HEK293T (cell line): ENCODE measurements around the gene IRF7.

ENCODE experiments used
- CTCF ChIA-PET: fragments of 350-600 bp; formaldehyde crosslinking; extraction: SDS; loops from one replicate; lab custom pipeline; 2021; ENCODE audit warnings: antibody characterized with exemption, inconsistent platforms; lab: Yijun Ruan, JAX
- POLR2A ChIA-PET: fragments of 350-600 bp; formaldehyde crosslinking; extraction: SDS; loops from one replicate; lab custom pipeline; 2020; ENCODE audit warnings: antibody characterized with exemption, inconsistent platforms; lab: Yijun Ruan, JAX
- DNase-seq: peaks from one replicate; pipeline ENCODE4 v3.0.0; 2012; ENCODE audit warnings: mixed read lengths; ENCODE audit errors: extremely low spot score
- ARNT ChIP-seq: fragments of 450-650 bp; IDR thresholded peaks from 2 replicates; pipeline ENCODE4 v1.6.1; 2017; ENCODE audit warnings: mild to moderate bottlenecking
- BHLHE40 ChIP-seq: fragments of 450-650 bp; IDR thresholded peaks from 2 replicates; pipeline ENCODE4 v1.6.1; 2016; ENCODE audit warnings: mild to moderate bottlenecking, moderate library complexity, borderline replicate concordance
- CTBP1 ChIP-seq: fragments of 450-650 bp; IDR thresholded peaks from 2 replicates; pipeline ENCODE4 v1.6.1; 2016; ENCODE audit warnings: borderline replicate concordance
- ELF4 ChIP-seq: fragments of 450-650 bp; IDR thresholded peaks from 2 replicates; pipeline ENCODE4 v1.6.1; 2017; ENCODE audit warnings: antibody characterized with exemption
- FOXA1 ChIP-seq: fragments of 450-650 bp; IDR thresholded peaks from 2 replicates; pipeline ENCODE4 v1.6.1; 2016; ENCODE audit warnings: mild to moderate bottlenecking
- FOXK2 ChIP-seq: fragments of 450-650 bp; IDR thresholded peaks from 2 replicates; pipeline ENCODE4 v1.6.1; 2016; ENCODE audit warnings: mild to moderate bottlenecking
- FOXM1 ChIP-seq: fragments of 450-650 bp; IDR thresholded peaks from 2 replicates; pipeline ENCODE4 v1.6.1; 2017; ENCODE audit warnings: mild to moderate bottlenecking, borderline replicate concordance
- HDGF ChIP-seq: fragments of 450-650 bp; IDR thresholded peaks from 2 replicates; pipeline ENCODE4 v1.6.1; 2017; ENCODE audit warnings: antibody characterized with exemption, borderline replicate concordance
- L3MBTL2 ChIP-seq: fragments of 450-650 bp; conservative IDR thresholded peaks from 2 replicates; pipeline ENCODE4 v1.6.1; 2016; ENCODE audit warnings: mild to moderate bottlenecking
- LEF1 ChIP-seq: fragments of 450-650 bp; IDR thresholded peaks from 2 replicates; pipeline ENCODE4 v1.6.1; 2017; ENCODE audit warnings: mild to moderate bottlenecking, borderline replicate concordance
- NFRKB ChIP-seq: fragments of 450-650 bp; IDR thresholded peaks from 2 replicates; pipeline ENCODE4 v1.6.1; 2016; ENCODE audit warnings: mild to moderate bottlenecking, moderate library complexity
- SP1 ChIP-seq: fragments of 450-650 bp; IDR thresholded peaks from 2 replicates; pipeline ENCODE4 v1.6.1; 2017
- SUZ12 ChIP-seq: fragments of 450-650 bp; IDR thresholded peaks from 2 replicates; pipeline ENCODE4 v1.6.1; 2016; ENCODE audit warnings: mild to moderate bottlenecking
- TARDBP ChIP-seq: fragments of 450-650 bp; IDR thresholded peaks from 2 replicates; pipeline ENCODE4 v1.6.1; 2016
- ZNF384 ChIP-seq: fragments of 450-650 bp; IDR thresholded peaks from 2 replicates; pipeline ENCODE4 v1.6.1; 2016
- TF ChIP-seq, protein P1 (sequence below): fragments of 450-650 bp; IDR thresholded peaks from 2 replicates; pipeline ENCODE4 v1.6.1; 2016

IRF7 gene

DNA sequence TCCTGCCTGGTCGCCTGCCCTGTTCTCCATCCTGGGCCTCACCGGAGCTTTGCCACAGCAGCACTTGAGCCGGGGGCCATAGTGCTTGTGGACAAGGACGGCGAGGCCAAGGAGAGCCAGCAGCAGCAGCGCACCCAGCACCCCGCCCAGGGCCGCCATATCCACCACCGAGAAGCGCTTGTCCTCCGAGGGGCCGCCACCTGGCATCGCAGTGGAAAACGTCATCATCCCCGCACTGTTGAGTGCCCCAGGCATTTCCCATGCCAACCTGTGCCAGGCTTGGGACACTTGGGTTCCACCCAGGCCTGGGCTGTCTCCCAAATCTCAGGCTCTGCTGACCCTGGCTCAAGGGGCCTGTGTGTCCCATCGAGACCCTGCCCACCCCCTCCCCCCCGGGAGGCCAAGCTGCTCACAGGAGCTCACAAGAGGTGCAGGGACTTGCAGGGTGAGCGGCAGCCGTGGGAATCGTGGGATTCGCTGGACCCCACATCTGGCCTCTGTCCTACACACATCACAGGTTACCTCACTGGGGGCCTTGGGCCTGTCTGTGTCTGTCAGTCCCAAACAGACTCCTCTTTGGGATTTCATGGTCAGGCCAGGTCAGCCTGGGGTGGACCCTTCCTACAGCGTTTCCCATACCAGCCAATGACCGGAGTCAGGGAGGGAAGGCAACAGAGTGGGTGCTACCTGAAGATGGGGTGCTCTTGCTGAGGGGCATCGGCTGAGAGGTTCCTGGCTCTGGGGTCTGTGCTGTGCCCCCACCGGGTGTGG, 2.3 kb upstream of the IRF7 start:
- CTCF ChIA-PET, result no interaction called here

DNA sequence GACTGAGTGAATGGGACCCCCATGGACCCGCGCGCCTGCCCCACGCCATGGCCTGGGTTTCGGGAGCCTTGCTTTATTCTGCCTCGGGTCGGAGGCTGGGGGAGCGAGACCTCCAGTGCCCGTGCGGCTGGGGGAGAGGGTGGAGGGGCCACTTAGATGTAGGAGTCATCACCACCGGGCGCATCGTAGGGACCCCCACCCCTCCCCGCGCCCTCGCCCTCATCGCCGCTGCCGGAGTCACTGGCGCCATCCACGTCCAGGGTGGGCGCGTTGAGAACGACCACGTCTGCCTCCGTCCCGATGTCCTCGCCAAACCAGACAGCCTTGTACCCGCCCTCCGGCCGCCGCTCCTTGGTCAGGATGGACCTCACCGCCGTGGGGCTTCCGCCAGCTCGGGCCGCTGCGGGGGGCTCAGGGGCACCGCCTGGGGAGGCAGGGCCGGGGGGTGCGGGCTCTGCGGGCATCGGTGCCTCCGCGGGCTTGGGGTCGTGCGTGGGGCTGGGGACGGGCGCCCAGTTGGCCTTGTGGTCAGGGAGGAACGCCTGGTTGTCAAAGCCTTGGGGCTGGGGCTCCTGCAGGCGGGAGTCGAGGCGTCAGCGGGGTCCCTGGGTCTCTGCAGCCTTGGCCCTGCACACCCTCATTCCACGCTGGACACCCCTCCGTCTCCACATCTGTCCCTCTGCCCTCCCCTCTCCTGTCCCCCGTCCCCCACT, 1.6 kb upstream of the IRF7 start:
- no peak for TF ChIP-seq BHLHE40
- TF ChIP-seq NFRKB, result no peak
- no peak for TF ChIP-seq ARNT
- no peak for TF ChIP-seq SP1
- TF ChIP-seq FOXA1, result no peak
- no peak for TF ChIP-seq LEF1
- TF ChIP-seq HDGF, result no peak
- no peak for TF ChIP-seq FOXM1
- TF ChIP-seq SUZ12, result no peak
- TF ChIP-seq CTBP1, result no peak
- TF ChIP-seq ZNF384, result no peak
- TF ChIP-seq, protein P1, sequence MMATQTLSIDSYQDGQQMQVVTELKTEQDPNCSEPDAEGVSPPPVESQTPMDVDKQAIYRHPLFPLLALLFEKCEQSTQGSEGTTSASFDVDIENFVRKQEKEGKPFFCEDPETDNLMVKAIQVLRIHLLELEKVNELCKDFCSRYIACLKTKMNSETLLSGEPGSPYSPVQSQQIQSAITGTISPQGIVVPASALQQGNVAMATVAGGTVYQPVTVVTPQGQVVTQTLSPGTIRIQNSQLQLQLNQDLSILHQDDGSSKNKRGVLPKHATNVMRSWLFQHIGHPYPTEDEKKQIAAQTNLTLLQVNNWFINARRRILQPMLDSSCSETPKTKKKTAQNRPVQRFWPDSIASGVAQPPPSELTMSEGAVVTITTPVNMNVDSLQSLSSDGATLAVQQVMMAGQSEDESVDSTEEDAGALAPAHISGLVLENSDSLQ, result no peak
- TF ChIP-seq L3MBTL2, result no peak
- TF ChIP-seq FOXK2, result no peak
- no peak for TF ChIP-seq ELF4
- POLR2A ChIA-PET, result no interaction called here
- no peak for DNase-seq
- CTCF ChIA-PET, result no interaction called here

More for the DNA sequence above, 2.3 kb upstream of the IRF7 start:
- DNase-seq, result no peak
- no peak for TF ChIP-seq FOXK2
- no peak for TF ChIP-seq FOXM1
- TF ChIP-seq FOXA1, result no peak
- no peak for TF ChIP-seq LEF1
- TF ChIP-seq NFRKB, result no peak
- no peak for TF ChIP-seq BHLHE40
- TF ChIP-seq CTBP1, result no peak
- TF ChIP-seq ELF4, result no peak
- TF ChIP-seq ARNT, result no peak
- no peak for TF ChIP-seq TARDBP
- no peak for TF ChIP-seq HDGF
- TF ChIP-seq SP1, result no peak
- no peak for TF ChIP-seq L3MBTL2
- TF ChIP-seq ZNF384, result no peak
- no peak for TF ChIP-seq SUZ12
- TF ChIP-seq, protein P1, result no peak
- POLR2A ChIA-PET, result no interaction called here

DNA sequence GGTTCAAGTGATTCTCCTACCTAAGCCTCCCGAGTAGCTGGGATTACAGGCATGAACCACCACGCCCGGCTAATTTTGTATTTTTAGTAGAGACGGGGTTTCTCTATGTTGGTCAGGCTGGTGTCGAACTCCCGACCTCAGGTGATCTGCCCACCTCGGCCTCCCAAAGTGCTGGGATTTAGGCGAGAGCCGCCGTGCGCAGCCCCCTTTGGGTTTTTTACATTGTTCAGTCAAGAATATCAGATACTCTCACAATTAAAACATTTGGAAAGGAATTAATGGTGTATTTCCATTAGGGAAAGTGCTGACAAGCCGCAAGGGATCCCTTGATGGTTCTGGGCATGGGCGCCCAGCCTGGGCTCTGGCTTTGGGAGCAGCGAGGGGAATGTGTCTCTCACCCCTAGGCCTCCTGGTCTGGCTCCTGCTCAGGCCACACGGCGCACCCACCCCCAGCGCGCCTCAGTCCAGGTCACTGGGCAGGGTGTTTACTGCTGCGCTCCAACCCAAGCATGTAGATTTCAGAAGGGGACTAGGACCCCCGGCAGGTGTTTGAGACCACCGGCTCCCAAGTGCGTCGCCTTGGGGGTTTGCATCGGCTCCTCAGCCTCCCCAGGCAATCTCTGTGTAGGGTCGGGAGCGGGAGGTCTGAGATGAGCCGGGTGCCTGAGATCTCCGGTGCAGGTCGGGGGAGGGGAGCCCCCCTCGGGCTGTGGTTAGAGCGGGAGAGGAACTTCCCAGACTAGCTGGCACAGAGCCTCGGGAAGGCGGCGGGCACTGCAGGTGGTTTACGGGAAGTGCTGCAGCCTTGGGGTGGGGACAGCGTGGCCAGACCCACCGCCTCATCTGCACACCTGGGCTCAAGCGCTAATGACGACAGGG, 809 bp upstream of the IRF7 start:
- CTCF ChIA-PET, result no interaction called here

DNA sequence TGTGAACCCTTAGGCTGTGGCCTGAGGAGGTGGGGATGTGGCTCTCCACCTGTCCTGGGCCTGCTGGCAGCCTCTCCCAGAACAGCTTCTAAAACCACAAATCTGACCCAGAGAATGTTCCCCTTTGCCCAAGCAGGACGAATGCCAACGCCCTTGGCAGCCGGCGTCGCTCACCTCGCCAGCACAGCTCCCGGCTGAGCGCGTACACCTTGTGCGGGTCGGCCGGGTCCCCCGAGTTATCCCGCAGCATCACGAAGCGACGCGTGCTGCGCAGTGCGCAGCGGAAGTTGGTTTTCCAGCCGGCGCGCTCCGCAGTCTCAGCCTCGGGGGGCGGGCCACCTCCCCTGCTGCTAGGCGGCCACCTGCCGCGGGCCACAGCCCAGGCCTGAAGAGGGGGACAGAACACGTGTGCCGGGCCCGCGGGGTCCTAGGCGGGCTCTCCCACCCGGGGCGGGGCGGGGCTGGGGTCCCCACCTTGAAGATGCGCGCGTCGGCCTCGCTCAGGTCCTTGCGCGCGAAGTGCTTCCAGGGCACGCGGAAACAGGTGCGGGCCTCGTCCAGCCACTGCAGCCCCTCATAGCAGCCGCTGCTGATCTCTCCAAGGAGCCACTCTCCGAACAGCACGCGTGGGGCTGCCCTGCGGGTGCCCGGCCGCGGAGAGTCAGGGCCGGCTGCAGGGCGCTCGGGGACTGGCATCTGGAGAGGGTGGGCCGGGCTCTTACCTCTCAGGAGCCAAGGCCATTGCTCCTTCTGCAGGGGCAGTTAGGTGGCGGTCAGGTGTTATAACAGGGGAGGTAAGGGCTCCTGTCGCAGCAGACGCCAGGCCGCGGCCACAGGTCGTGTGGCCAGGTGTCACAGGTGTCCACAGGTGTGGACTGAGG, 887 bp downstream of the IRF7 start:
- POLR2A ChIA-PET, result interaction anchor here (0.7 to 1.0 kb wide), 3 partner anchors 11 to 39 kb away, joined by 3 to 4 read pairs (median 3); no protein-coding TSS in a partner anchor
- DNase-seq, result no peak
- TF ChIP-seq SUZ12 (no peak), ELF4 (no peak), CTBP1 (no peak), ARNT (no peak), NFRKB (no peak), FOXK2 (no peak), LEF1 (no peak), ZNF384 (no peak)
- CTCF ChIA-PET, result no interaction called here

More for the DNA sequence above, 809 bp upstream of the IRF7 start:
- TF ChIP-seq SP1, result no peak
- no peak for TF ChIP-seq LEF1
- TF ChIP-seq HDGF, result no peak
- no peak for TF ChIP-seq BHLHE40
- no peak for TF ChIP-seq FOXK2
- no peak for TF ChIP-seq ZNF384
- no peak for TF ChIP-seq FOXM1
- TF ChIP-seq ARNT, result no peak
- TF ChIP-seq SUZ12, result no peak
- POLR2A ChIA-PET, result no interaction called here
- DNase-seq, result no peak
